ENCODE measurements around the gene POLR1E.

GRCh38 chr9:37465249-37466036, 20.3 kb upstream of the POLR1E start, which contains the start of gene ZBTB5:
- TF ChIP-seq ZNF121 (CRISPR knock-in tag; IDR thresholded peaks at IDR 0.05) (no peak), ZNF512 (CRISPR knock-in tag; IDR thresholded peaks at IDR 0.05; ENCODE audit: borderline replicate concordance) (no peak), TEAD1 (CRISPR knock-in tag; IDR thresholded peaks at IDR 0.05) (no peak), CTCF (IDR thresholded peaks at IDR 0.05) (no peak)
- TF ChIP-seq, protein P1, sequence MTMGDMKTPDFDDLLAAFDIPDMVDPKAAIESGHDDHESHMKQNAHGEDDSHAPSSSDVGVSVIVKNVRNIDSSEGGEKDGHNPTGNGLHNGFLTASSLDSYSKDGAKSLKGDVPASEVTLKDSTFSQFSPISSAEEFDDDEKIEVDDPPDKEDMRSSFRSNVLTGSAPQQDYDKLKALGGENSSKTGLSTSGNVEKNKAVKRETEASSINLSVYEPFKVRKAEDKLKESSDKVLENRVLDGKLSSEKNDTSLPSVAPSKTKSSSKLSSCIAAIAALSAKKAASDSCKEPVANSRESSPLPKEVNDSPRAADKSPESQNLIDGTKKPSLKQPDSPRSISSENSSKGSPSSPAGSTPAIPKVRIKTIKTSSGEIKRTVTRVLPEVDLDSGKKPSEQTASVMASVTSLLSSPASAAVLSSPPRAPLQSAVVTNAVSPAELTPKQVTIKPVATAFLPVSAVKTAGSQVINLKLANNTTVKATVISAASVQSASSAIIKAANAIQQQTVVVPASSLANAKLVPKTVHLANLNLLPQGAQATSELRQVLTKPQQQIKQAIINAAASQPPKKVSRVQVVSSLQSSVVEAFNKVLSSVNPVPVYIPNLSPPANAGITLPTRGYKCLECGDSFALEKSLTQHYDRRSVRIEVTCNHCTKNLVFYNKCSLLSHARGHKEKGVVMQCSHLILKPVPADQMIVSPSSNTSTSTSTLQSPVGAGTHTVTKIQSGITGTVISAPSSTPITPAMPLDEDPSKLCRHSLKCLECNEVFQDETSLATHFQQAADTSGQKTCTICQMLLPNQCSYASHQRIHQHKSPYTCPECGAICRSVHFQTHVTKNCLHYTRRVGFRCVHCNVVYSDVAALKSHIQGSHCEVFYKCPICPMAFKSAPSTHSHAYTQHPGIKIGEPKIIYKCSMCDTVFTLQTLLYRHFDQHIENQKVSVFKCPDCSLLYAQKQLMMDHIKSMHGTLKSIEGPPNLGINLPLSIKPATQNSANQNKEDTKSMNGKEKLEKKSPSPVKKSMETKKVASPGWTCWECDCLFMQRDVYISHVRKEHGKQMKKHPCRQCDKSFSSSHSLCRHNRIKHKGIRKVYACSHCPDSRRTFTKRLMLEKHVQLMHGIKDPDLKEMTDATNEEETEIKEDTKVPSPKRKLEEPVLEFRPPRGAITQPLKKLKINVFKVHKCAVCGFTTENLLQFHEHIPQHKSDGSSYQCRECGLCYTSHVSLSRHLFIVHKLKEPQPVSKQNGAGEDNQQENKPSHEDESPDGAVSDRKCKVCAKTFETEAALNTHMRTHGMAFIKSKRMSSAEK (CRISPR knock-in tag; IDR thresholded peaks at IDR 0.05; ENCODE audit: borderline replicate concordance): no peak

Data from WTC11 (cell line).